Measurements from ENCODE around the gene RTL1.

RTL1 gene

GRCh38 chr14:100890061-100890850, 13.3 kb downstream of the RTL1 start:
- TF ChIP-seq GABPA (IDR thresholded peaks at IDR 0.05; ENCODE audit: low read depth) = no peak
- TF ChIP-seq, protein P1, sequence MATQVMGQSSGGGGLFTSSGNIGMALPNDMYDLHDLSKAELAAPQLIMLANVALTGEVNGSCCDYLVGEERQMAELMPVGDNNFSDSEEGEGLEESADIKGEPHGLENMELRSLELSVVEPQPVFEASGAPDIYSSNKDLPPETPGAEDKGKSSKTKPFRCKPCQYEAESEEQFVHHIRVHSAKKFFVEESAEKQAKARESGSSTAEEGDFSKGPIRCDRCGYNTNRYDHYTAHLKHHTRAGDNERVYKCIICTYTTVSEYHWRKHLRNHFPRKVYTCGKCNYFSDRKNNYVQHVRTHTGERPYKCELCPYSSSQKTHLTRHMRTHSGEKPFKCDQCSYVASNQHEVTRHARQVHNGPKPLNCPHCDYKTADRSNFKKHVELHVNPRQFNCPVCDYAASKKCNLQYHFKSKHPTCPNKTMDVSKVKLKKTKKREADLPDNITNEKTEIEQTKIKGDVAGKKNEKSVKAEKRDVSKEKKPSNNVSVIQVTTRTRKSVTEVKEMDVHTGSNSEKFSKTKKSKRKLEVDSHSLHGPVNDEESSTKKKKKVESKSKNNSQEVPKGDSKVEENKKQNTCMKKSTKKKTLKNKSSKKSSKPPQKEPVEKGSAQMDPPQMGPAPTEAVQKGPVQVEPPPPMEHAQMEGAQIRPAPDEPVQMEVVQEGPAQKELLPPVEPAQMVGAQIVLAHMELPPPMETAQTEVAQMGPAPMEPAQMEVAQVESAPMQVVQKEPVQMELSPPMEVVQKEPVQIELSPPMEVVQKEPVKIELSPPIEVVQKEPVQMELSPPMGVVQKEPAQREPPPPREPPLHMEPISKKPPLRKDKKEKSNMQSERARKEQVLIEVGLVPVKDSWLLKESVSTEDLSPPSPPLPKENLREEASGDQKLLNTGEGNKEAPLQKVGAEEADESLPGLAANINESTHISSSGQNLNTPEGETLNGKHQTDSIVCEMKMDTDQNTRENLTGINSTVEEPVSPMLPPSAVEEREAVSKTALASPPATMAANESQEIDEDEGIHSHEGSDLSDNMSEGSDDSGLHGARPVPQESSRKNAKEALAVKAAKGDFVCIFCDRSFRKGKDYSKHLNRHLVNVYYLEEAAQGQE (IDR thresholded peaks at IDR 0.05; ENCODE audit: insufficient replicate concordance, low read depth) = no peak
- TF ChIP-seq, protein P2, sequence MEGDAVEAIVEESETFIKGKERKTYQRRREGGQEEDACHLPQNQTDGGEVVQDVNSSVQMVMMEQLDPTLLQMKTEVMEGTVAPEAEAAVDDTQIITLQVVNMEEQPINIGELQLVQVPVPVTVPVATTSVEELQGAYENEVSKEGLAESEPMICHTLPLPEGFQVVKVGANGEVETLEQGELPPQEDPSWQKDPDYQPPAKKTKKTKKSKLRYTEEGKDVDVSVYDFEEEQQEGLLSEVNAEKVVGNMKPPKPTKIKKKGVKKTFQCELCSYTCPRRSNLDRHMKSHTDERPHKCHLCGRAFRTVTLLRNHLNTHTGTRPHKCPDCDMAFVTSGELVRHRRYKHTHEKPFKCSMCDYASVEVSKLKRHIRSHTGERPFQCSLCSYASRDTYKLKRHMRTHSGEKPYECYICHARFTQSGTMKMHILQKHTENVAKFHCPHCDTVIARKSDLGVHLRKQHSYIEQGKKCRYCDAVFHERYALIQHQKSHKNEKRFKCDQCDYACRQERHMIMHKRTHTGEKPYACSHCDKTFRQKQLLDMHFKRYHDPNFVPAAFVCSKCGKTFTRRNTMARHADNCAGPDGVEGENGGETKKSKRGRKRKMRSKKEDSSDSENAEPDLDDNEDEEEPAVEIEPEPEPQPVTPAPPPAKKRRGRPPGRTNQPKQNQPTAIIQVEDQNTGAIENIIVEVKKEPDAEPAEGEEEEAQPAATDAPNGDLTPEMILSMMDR (IDR thresholded peaks at IDR 0.05; ENCODE audit: insufficient read depth, low read length) = no peak
- TF ChIP-seq SPI1 (IDR thresholded peaks at IDR 0.05; ENCODE audit: borderline replicate concordance, low read depth) = no peak
- TF ChIP-seq POLR2AphosphoS5 (IDR thresholded peaks at IDR 0.05; ENCODE audit: low read depth) = no peak
- peaks cover 7% of the 10 kb centered on the region for H3K27me3 ChIP-seq (ENCODE audit: insufficient read depth, poor library complexity, severe bottlenecking)

GRCh38 chr14:100889641-100890040, 13.9 kb downstream of the RTL1 start:
- Histone ChIP-seq H3K27ac (replicated peaks) (no peak overlapping the region), H3K4me3 (replicated peaks; ENCODE audit: insufficient read depth, low read length) (no peak overlapping the region), H3K27me3 (ENCODE audit: insufficient read depth, poor library complexity, severe bottlenecking) (peaks cover 7% of the 10 kb centered on the region)
- no peak for TF ChIP-seq POLR2AphosphoS5 (IDR thresholded peaks at IDR 0.05; ENCODE audit: low read depth)
- no peak for DNase-seq (ENCODE audit: low read depth in 1 of 2, low spot score in 1 of 2)

More at GRCh38 chr14:100890061-100890850, 13.3 kb downstream of the RTL1 start:
- Histone ChIP-seq H3K4me3 (replicated peaks; ENCODE audit: insufficient read depth, low read length) (no peak overlapping the region), H3K27ac (replicated peaks) (no peak overlapping the region)
- no peak for DNase-seq (ENCODE audit: low read depth in 1 of 2, low spot score in 1 of 2)

- TF ChIP-seq SPI1 (IDR thresholded peaks at IDR 0.05; ENCODE audit: borderline replicate concordance, low read depth) (no peak), GABPA (IDR thresholded peaks at IDR 0.05; ENCODE audit: low read depth) (no peak), POLR2AphosphoS5 (IDR thresholded peaks at IDR 0.05; ENCODE audit: low read depth) (no peak)
- TF ChIP-seq, protein P2 (IDR thresholded peaks at IDR 0.05; ENCODE audit: insufficient read depth, low read length) = no peak
- TF ChIP-seq, protein P1 (IDR thresholded peaks at IDR 0.05; ENCODE audit: insufficient replicate concordance, low read depth) = no peak
Observed at GRCh38 chr14:100888789-100889315, 14.7 kb downstream of the RTL1 start.

GRCh38 chr14:100887728-100888335, 15.7 kb downstream of the RTL1 start:
- Histone ChIP-seq H3K27me3 (ENCODE audit: insufficient read depth, poor library complexity, severe bottlenecking) (peaks cover 7% of the 10 kb centered on the region), H3K4me3 (replicated peaks; ENCODE audit: insufficient read depth, low read length) (no peak overlapping the region), H3K27ac (replicated peaks) (no peak overlapping the region)
- DNase-seq (ENCODE audit: low read depth in 1 of 2, low spot score in 1 of 2) = no peak
- TF ChIP-seq POLR2AphosphoS5 (IDR thresholded peaks at IDR 0.05; ENCODE audit: low read depth) (no peak), SPI1 (IDR thresholded peaks at IDR 0.05; ENCODE audit: borderline replicate concordance, low read depth) (no peak), GABPA (IDR thresholded peaks at IDR 0.05; ENCODE audit: low read depth) (no peak)
- TF ChIP-seq, protein P1 (IDR thresholded peaks at IDR 0.05; ENCODE audit: insufficient replicate concordance, low read depth) = no peak
- TF ChIP-seq, protein P2 (IDR thresholded peaks at IDR 0.05; ENCODE audit: insufficient read depth, low read length) = no peak

More at GRCh38 chr14:100888789-100889315, 14.7 kb downstream of the RTL1 start:
- Histone ChIP-seq H3K27ac (replicated peaks) (no peak overlapping the region), H3K27me3 (ENCODE audit: insufficient read depth, poor library complexity, severe bottlenecking) (peaks cover 7% of the 10 kb centered on the region), H3K4me3 (replicated peaks; ENCODE audit: insufficient read depth, low read length) (no peak overlapping the region)
- DNase-seq (ENCODE audit: low read depth in 1 of 2, low spot score in 1 of 2) = no peak

Data from HL-60 (cell line).